HG02610 (cell line): ENCODE results near the gene FOXG1.

Experiments
- ATAC-seq: cut with Tn5 transposase; IDR thresholded peaks from one replicate; pipeline ENCODE4 v1.9.1; 2021; ENCODE audit warnings: mild to moderate bottlenecking, moderate library complexity; ENCODE audit not compliant: unreplicated experiment

FOXG1 gene

GRCh38 chr14:28774764-28775735 is 8.5 kb downstream of the FOXG1 start:
- ATAC-seq: no peak

GRCh38 chr14:28776482-28777266 is 10.1 kb downstream of the FOXG1 start:
- no peak for ATAC-seq

DNA sequence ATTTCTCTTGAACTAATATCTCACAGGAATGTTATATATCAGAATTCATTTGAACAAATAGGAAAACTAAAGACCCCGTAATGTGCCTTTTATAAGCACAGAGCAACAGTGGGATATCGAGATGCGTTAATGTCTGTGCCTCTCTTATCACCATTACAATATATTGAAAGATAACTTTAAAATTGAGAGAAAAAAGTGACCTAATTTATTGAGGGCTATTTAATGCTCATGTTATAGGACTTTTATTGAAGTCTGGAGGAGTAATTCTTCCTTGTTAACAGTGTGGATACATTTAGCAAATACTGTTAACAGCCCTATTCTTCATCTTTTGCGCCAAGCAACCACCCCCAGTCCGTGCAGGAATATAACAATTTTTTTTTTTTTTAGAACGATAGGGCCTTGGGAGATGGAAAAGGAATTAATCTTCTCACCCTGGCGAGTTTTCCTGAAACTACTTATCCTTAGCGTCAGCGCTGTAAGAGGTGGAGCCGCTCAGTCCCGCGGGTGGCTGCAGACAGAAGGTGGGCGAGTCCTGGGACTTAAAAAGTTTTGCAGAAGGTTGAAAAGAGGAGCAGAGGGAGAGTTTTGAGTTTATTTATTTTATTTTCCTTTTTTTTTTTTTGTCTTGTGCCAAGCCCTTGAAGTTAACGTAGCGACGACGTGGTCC is 11.0 kb downstream of the FOXG1 start:
- no peak for ATAC-seq

- ATAC-seq: no peak
Measured at GRCh38 chr14:28778138-28779117, 11.8 kb downstream of the FOXG1 start.

DNA sequence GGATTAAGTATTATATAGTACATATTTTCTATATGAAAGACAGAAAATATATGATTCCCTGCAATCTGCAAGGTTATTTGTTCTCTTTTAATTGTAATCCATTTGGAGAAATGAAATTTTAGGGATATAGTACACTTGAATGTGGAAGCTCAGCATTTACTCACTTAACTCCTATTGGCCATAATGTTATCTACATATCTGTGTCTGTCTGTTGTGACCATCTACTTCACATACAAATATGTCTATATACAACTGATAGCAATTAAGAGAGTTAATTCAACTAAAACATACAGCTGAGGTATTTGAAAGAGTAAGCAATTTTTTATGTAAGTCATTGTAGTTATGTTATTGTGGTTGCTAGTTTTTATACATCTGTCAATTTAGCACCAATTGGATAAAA is 12.9 kb downstream of the FOXG1 start:
- no peak for ATAC-seq

GRCh38 chr14:28780843-28781820 is 14.5 kb downstream of the FOXG1 start:
- no peak for ATAC-seq

DNA sequence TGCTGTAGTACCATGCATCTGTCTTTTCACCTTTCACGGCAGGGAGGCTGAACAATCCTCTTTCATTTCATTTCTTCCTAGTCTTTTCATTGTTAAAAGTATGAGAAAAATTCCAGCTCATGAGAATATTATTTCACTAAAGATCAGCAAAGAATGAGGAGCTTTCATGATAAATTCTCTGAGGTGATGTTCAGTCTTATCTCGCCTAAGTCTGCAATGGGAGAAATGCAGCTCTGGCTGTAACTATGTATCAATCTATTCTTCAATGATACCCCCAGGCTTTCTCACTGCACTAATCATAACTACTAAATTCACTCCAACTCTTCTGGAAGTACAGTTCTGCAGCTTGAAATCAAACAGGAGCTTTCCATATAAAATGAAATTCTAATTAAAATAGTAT is 15.7 kb downstream of the FOXG1 start:
- no peak for ATAC-seq

- ATAC-seq: no peak
Measured at GRCh38 chr14:28783664-28784063, 17.1 kb downstream of the FOXG1 start.

DNA sequence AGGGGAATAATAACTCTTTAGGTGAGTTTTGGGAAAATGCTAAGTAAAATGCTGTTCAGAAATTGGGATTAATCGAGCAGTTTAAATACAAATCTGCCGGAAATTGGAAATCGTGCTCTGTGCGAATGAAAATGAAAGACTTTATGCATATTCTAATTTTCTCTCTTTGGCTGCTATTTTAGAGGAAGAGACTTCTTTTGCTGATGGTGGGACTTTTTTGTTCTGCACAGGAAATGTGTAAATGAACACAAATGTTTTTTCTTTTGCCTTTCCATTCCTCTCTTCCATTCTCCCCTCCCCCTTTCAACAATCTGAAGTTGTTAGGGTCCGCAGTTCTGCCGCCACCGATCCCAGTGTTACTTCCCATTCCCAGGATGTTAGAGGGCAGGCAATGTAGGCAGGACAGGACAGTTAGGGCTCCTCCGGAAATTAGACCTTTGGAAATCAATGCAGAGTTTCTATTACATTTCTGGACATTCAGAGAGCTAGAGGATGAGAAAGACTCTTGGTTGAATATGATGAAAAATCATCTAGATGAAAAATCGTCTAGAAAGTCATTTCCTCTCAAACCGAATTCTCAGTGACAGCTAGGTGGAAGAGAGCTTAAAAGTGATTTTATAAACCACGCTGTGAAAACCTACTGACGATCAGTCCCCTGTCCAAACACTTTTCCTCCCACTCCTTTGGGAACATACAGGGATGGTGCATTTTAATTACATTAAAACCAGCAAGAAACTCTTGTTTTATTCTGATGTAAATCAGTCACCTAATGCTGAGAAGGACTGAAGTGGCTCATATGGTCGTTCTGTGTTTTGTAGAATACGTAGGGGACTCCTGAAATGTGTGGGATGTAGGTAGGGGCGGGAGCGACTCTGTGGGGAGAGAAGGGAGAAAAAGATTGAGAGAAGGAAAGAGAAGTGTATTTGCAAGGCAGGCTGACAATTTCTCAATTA is 17.8 kb downstream of the FOXG1 start:
- ATAC-seq: no peak

GRCh38 chr14:28785096-28785952 is 18.7 kb downstream of the FOXG1 start:
- ATAC-seq: no peak

DNA sequence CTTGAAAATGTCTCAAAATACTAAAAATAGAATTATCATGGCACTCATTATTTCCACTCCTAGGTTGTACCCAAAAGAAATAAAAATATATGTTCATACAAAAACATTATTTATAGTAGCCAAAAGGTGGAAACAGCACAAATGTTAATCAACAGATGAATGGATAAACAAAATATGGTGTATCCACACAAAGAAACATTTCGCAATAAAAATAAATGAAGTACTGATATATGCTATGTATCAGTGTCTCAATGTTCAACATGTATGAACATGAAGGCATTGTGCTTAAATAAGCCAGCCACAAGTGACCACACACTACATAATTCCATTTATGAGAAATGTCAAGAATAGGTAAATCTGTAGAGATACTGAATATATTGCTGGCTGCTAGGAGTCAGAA is 40.9 kb downstream of the FOXG1 start:
- ATAC-seq: no peak

DNA sequence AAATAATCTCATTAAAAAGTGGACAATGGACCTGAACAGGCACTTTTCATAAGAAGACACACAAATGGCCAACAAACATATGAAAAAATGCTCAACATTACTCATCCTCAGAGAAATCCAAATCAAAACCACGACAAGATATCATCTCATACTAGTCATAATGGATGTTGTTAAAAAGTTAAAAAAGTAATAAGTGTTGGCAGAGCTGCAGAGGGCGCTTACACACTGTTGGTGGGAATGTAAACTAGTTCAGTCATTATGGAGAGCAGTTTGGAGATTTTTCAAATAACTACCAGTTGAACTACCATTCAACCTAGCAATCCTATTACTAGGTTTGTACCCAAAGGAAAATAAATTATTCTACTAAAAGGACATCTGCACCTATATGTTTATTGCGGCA is 47.2 kb downstream of the FOXG1 start:
- ATAC-seq: no peak
